GM18505 (cell line): ENCODE data around the gene CHADL.
"Not testable (repeated sequence)": the region's sequence is repeated elsewhere in the genome, so short reads cannot be mapped to it uniquely, and the experiment has no call there.

ENCODE experiments used
- ATAC-seq: cut with Tn5 transposase; IDR thresholded peaks from one replicate; pipeline ENCODE4 v1.9.1; 2021; ENCODE audit not compliant: unreplicated experiment
- POLR2A ChIP-seq: IDR thresholded peaks from 4 replicates; pipeline ENCODE4 v1.6.1; 2011; ENCODE audit warnings: borderline replicate concordance; ENCODE audit not compliant: insufficient read depth, insufficient read length; ENCODE audit errors: extremely low read depth

CHADL gene

GRCh38 chr22:41264408-41264941 is 23.7 kb upstream of the CHADL start:
- no peak for ATAC-seq
- TF ChIP-seq POLR2A: no peak

- no peak for TF ChIP-seq POLR2A
Measured at GRCh38 chr22:41263704-41264103, 23.0 kb upstream of the CHADL start.

GRCh38 chr22:41262250-41262765 is 21.6 kb upstream of the CHADL start:
- ATAC-seq: no peak
- TF ChIP-seq POLR2A: no peak

More at GRCh38 chr22:41263704-41264103, 23.0 kb upstream of the CHADL start:
- ATAC-seq: no peak

GRCh38 chr22:41261541-41262249 is 21.0 kb upstream of the CHADL start:
- TF ChIP-seq POLR2A: no peak
- no peak for ATAC-seq

- TF ChIP-seq POLR2A: no peak
- ATAC-seq: no peak
Measured at GRCh38 chr22:41260871-41261270, 20.1 kb upstream of the CHADL start.

GRCh38 chr22:41259756-41260155 is 19.0 kb upstream of the CHADL start:
- not testable (repeated sequence) for ATAC-seq

- ATAC-seq: no peak
- TF ChIP-seq POLR2A: no peak
Measured at GRCh38 chr22:41257696-41258095, 17.0 kb upstream of the CHADL start.

GRCh38 chr22:41256254-41257253 is 15.8 kb upstream of the CHADL start:
- no peak for ATAC-seq
- no peak for TF ChIP-seq POLR2A

GRCh38 chr22:41254230-41254629 is 13.5 kb upstream of the CHADL start:
- no peak for TF ChIP-seq POLR2A
- no peak for ATAC-seq

- ATAC-seq: no peak
- no peak for TF ChIP-seq POLR2A
Measured at GRCh38 chr22:41252365-41252764, 11.6 kb upstream of the CHADL start.

- no peak for TF ChIP-seq POLR2A
- no peak for ATAC-seq
Measured at GRCh38 chr22:41250127-41250526, 9.4 kb upstream of the CHADL start.

GRCh38 chr22:41249442-41249841 is 8.7 kb upstream of the CHADL start:
- TF ChIP-seq POLR2A: no peak
- ATAC-seq: no peak

GRCh38 chr22:41248758-41249157 is 8.0 kb upstream of the CHADL start:
- ATAC-seq: no peak
- TF ChIP-seq POLR2A: no peak
